C4-2B (cell line): ENCODE results near the gene TMC3.
A peak's percentile ranks its signal among the peaks of the same experiment; 100 is the strongest.

Experiments used
- H3K27ac ChIP-seq: fragments of 450-650 bp; 2 replicates; pipeline ENCODE4 v1.5.1; 2017
- ZFX ChIP-seq: fragments of 450-650 bp; IDR thresholded peaks from 2 replicates; pipeline ENCODE4 v1.6.1; 2017
- TF ChIP-seq, protein P1 (sequence below): fragments of 450-650 bp; conservative IDR thresholded peaks from 2 replicates; pipeline ENCODE4 v1.5.1; 2017; ENCODE audit warnings: mild to moderate bottlenecking

The TMC3 gene

DNA sequence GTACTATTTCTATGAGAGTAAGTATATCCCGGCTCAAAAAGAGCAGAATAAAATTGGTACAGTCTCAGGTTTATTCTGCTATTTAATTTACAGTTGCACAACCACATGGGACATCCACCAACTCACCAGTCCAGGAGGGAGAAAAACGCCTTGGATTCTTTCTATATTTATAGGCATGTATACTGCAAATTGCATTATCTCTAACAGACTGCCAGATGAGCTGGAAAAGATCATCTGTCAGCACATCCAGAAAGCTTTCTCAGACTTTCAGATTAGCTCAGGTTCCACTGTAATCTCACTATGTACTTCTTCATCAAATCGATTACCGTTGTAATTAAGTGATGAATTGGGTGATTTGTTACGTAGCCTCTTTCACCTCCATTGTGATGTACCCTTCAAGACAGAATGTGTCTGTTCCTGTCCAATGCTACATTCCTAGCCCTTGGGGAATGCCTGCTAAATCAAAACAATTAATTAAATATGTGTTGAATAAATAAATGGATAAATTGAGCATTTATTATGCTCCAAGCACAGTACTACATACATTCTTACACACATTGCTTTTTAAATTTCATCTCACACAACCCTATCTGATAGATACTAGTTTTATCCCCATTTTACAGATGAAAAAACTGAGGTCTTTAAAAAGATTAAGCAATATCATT, 38.1 kb upstream of the TMC3 start:
- H3K27ac ChIP-seq = no peak overlapping the region
- TF ChIP-seq, protein P1, sequence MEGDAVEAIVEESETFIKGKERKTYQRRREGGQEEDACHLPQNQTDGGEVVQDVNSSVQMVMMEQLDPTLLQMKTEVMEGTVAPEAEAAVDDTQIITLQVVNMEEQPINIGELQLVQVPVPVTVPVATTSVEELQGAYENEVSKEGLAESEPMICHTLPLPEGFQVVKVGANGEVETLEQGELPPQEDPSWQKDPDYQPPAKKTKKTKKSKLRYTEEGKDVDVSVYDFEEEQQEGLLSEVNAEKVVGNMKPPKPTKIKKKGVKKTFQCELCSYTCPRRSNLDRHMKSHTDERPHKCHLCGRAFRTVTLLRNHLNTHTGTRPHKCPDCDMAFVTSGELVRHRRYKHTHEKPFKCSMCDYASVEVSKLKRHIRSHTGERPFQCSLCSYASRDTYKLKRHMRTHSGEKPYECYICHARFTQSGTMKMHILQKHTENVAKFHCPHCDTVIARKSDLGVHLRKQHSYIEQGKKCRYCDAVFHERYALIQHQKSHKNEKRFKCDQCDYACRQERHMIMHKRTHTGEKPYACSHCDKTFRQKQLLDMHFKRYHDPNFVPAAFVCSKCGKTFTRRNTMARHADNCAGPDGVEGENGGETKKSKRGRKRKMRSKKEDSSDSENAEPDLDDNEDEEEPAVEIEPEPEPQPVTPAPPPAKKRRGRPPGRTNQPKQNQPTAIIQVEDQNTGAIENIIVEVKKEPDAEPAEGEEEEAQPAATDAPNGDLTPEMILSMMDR = no peak
- no peak for TF ChIP-seq ZFX

DNA sequence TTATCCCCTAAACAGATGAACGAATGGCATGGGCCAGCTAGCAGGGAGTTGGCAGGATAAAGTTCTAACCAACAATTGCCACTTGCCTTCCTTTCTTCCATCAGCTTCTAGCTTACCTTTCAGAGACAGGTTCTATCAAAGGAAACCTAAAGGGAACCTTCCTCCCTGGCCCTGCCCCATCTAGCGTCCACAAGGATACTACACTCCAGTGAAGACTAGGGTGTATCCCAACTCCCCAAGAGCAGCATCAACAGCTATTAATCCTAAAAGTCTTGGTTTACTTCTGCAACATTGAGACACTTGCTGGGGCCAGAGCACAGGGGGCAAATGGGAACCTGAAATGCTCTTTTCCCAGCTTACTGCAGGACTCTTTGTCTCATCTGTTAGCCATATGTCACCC, 37.0 kb upstream of the TMC3 start:
- TF ChIP-seq, protein P1 = no peak
- no peak for TF ChIP-seq ZFX
- H3K27ac ChIP-seq = no peak overlapping the region

DNA sequence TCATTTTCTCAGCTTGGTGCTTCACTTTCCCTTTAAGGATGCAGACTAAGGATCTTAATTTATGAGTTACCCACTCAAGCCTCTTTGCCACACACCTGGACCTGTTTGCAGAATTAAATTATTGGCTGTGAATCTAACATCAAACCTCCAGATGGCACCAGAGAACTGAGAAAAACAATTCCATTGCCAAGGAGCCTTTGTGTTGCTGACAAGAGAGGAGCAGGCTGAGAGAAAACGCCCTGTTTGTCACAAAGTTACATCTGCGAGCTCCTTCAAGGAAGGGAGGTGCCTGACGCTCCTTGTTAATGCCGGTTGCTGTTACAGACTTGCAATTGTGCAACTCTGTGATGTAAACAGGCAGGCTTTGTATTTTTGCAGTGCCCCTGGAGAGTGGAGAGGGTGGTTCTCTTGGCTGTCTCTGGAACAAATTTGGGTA, 36.3 kb upstream of the TMC3 start:
- no peak overlapping the region for H3K27ac ChIP-seq
- no peak for TF ChIP-seq ZFX
- TF ChIP-seq, protein P1 = peak; percentile 74

DNA sequence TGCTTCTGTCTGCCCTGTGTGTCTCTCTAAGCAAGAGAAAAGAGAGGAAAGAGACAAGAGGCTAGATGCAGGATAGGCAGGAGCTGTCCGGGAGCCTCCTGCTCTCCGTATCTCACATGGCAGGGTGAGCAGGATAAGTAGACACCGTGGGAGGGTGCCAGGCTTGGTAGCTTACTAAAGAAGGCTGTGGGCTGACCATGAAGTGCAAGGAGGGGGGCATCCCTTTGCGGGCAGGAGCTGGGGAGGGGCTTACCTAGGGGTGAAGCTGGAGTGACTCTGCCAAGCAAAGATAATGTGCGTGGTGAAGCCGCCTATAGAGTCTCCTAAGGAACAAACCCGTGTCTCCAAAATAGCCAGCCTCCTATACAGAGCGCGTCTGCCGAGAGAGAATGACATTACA, 33.7 kb upstream of the TMC3 start:
- no peak for TF ChIP-seq ZFX
- TF ChIP-seq, protein P1 = no peak
- H3K27ac ChIP-seq = no peak overlapping the region

DNA sequence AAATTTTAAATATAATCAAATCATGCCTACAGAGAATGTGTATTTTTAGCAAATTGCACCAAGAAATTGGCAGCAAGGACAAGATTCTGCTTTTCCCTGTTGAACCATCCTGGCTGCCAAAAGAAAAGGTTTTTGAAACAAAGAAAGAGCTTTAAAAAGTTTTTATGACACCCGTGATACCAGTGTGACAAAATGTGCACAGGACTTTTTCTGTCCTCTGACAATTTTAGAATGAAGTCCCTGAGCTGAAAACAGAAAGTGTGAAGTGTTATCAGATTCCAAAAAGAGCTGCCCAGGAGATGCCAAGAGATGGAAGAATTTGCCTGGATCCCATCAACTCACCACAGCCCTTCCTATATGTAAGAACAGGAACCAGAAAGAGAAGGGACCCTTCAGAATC, 33.2 kb upstream of the TMC3 start:
- TF ChIP-seq, protein P1 = no peak
- TF ChIP-seq ZFX = no peak
- H3K27ac ChIP-seq = no peak overlapping the region

DNA sequence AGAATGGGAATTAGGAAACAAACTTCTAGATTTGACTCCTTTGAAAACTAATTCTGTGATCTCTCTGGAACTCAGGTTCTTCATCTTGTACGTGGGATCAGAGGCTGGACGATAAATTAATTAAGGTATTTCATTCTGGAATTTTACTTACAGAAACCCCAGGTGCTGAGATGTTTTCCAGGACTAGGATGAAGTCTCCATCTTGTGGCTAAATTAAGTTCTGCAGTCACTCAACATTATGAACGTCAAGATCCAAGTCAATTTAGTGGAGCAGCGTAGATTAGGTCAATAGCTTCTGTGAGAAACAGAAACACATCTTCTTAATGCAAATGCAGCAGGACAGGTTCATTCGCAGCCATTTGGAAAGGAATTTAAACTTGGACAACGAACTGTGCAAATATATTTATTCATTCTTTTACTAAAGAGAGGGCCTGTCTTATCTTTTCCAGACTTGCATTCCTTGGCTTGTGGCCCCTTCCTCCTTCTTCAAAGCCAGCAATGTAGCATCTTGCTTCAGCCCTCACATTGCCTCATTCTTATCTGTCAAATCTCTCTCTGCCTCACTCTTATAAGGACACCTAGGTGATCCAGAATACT, 26.7 kb upstream of the TMC3 start:
- TF ChIP-seq, protein P1 = peak; percentile 85
- TF ChIP-seq ZFX = no peak
- no peak overlapping the region for H3K27ac ChIP-seq

DNA sequence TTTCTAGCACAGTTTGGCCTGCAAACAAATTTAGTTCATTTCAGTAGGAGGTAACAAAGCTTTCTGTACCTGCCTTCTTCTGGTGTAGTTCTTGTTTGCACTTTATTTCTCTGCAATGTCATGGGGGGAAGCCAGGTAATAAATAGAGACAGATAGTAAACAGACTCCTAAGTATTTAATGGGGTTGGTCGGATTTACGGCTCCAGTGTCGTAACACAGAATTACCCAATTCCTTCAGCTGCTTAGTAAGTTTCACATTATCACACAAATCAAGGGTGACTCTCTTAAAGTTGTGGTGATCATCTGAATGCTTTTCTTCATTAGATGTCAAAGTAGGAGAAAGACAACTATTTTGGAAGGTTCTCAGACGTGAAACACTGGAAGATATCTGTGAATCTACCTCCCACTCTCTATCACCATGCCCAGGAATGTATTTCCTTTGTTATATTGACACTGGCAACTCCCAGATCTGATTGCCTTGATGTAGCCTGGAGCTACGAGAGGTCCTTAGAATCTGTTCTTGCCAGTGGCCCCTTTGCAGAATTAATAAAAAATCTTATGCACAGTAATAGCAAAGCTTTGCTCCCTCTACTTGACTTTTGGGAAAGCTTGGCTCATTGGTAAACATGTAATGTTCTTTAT, 25.0 kb upstream of the TMC3 start:
- TF ChIP-seq ZFX = no peak
- TF ChIP-seq, protein P1 = no peak

More for the DNA sequence above, 25.0 kb upstream of the TMC3 start:
- peak overlapping the region; percentile 26; the same call in 1 of the 2 replicates for H3K27ac ChIP-seq
